B cell (primary cell): ENCODE measurements around the gene TACC3. TPM values are rescaled to one million over a fixed set of nuclear protein-coding genes. Genes with fewer than 3 reads are reported as not detected.

Experiments used
- ATAC-seq: fragments of 200-7000 bp; cut with Tn5 transposase; one replicate; pipeline ENCODE4 v1.10.0; 2021; ENCODE audit warnings: low read depth, mild to moderate bottlenecking, moderate number of reproducible peaks, moderate library complexity
- CTCF ChIA-PET: fragments of 350-600 bp; sonication (Branson Sonifier 250); formaldehyde crosslinking; loops from one replicate; lab custom pipeline; 2021; ENCODE audit warnings: antibody characterized with exemption, inconsistent platforms; lab: Charles Lee
- POLR2A ChIA-PET: fragments of 350-600 bp; sonication (Branson Sonifier 250); formaldehyde crosslinking; loops from one replicate; lab custom pipeline; 2021; ENCODE audit warnings: antibody characterized with exemption; lab: Charles Lee
- DNase-seq: peaks from one replicate; pipeline ENCODE4 v3.0.0; 2013
- H2AFZ ChIP-seq: 2 replicates; pipeline ENCODE4 v1.6.1; 2012; ENCODE audit warnings: mild to moderate bottlenecking, low read depth, low read length; ENCODE audit not compliant: insufficient read depth, poor library complexity, severe bottlenecking
- H3K27ac ChIP-seq, 2 donors: 1 replicate in 1 of 2; 2 replicates in 1 of 2; pipeline ENCODE4 v1.5.1; 2012 to 2013; ENCODE audit warnings: low read length in 2 of 2, mild to moderate bottlenecking in 2 of 2, moderate library complexity in 1 of 2
- H3K27me3 ChIP-seq, 4 experiments: fragments of 200-600 bp in 1 of 4; sonication (generic) in 1 of 4; replicated peaks in 1 of 4; 1 replicate in 2 of 4; 2 replicates in 2 of 4; pipeline versions ENCODE4 v1.6.1 to v1.7.0; 2013 to 2016; ENCODE audit warnings: low read length in 3 of 4, mild to moderate bottlenecking in 2 of 4, mixed read lengths in 1 of 4, moderate library complexity in 1 of 4; ENCODE audit not compliant: insufficient read depth in 4 of 4, control insufficient read depth in 3 of 4; ENCODE audit errors: control extremely low read depth in 1 of 4
- H3K36me3 ChIP-seq, 2 experiments: replicated peaks in 1 of 2; 1 replicate in 1 of 2; 2 replicates in 1 of 2; pipeline versions ENCODE4 v1.6.1 to v1.7.1; 2013; ENCODE audit warnings: low read length in 1 of 2; ENCODE audit not compliant: insufficient read depth in 2 of 2, control insufficient read depth in 1 of 2; ENCODE audit errors: control extremely low read depth in 1 of 2, extremely low read depth in 1 of 2
- H3K4me1 ChIP-seq, 2 donors: fragments of 200-600 bp in 1 of 2; sonication (generic) in 1 of 2; 1 replicate in 1 of 2; 2 replicates in 1 of 2; pipeline versions ENCODE4 v1.5.1 to v1.6.1; 2013 to 2017; ENCODE audit warnings: low read length in 2 of 2; ENCODE audit not compliant: control insufficient read depth in 2 of 2, insufficient read depth in 2 of 2
- H3K4me2 ChIP-seq: replicated peaks from 2 replicates; pipeline ENCODE3; 2012; ENCODE audit warnings: mild to moderate bottlenecking, low read depth, low read length; ENCODE audit not compliant: poor library complexity, severe bottlenecking
- H3K4me3 ChIP-seq, 5 experiments: fragments of 200-600 bp in 1 of 5; sonication (generic) in 1 of 5; 1 replicate in 3 of 5; 2 replicates in 2 of 5; pipeline versions ENCODE4 v1.5.1 to v1.7.0; 2011 to 2016; ENCODE audit warnings: low read length in 4 of 5, mild to moderate bottlenecking in 4 of 5, low read depth in 2 of 5, control low read depth in 1 of 5, moderate library complexity in 1 of 5; ENCODE audit not compliant: insufficient read depth in 1 of 5; ENCODE audit errors: control extremely low read depth in 1 of 5, extremely low read depth in 1 of 5
- H3K79me2 ChIP-seq: fragments of 200-600 bp; sonication (generic); one replicate; pipeline ENCODE4 v1.6.0; 2016; ENCODE audit warnings: low read length; ENCODE audit not compliant: control insufficient read depth, insufficient read depth
- H3K9ac ChIP-seq: fragments of 200-600 bp; sonication (generic); 2 replicates; pipeline ENCODE4 v1.6.1; 2017; ENCODE audit warnings: mild to moderate bottlenecking, low read length, moderate library complexity
- H3K9me3 ChIP-seq, 3 donors: one replicate each; pipeline versions ENCODE4 v1.6.1 to v1.7.1; 2013; ENCODE audit warnings: low read length in 2 of 3; ENCODE audit not compliant: control insufficient read depth in 2 of 3, insufficient read depth in 1 of 3; ENCODE audit errors: control extremely low read depth in 1 of 3
- H4K20me1 ChIP-seq: 2 replicates; pipeline ENCODE4 v1.6.0; 2012; ENCODE audit warnings: mild to moderate bottlenecking, low read length; ENCODE audit not compliant: insufficient read depth, control insufficient read depth, poor library complexity, severe bottlenecking
- H3K27ac Mint-ChIP-seq: one replicate; pipeline ENCODE4 v1.8.0; 2021; ENCODE audit warnings: mixed read lengths
- H3K27me3 Mint-ChIP-seq: one replicate; pipeline ENCODE4 v1.8.0; 2021; ENCODE audit warnings: mixed read lengths
- H3K4me1 Mint-ChIP-seq: one replicate; pipeline ENCODE4 v1.8.0; 2021; ENCODE audit warnings: mixed read lengths
- H3K4me3 Mint-ChIP-seq: one replicate; pipeline ENCODE4 v1.8.0; 2021; ENCODE audit warnings: mixed read lengths
- H3K9me3 Mint-ChIP-seq: one replicate; pipeline ENCODE4 v1.8.0; 2022; ENCODE audit warnings: mixed read lengths; ENCODE audit not compliant: insufficient read depth
- EZH2 ChIP-seq: IDR thresholded peaks from 2 replicates; pipeline ENCODE4 v1.6.1; 2012; ENCODE audit warnings: borderline replicate concordance, low read depth, mild to moderate bottlenecking, moderate library complexity, low read length; ENCODE audit not compliant: insufficient read depth, poor library complexity, severe bottlenecking
- WGBS: methylation state at CpG from one replicate; pipeline ENCODE4 v1.1.5; 2013; ENCODE audit warnings: missing lambda C conversion rate; ENCODE audit not compliant: insufficient coverage; 5-methylcytosine and 5-hydroxymethylcytosine counted together
- intact Hi-C: fragments of 100-400 bp; cut with micrococcal nuclease; formaldehyde crosslinking; loops from one replicate; pipeline ENCODE4 v1.10.0; 2022
- polyA plus RNA-seq: library from polyadenylated mRNA; depleted of rRNA; stranded (reverse); fragments of >200 nt; gene quantifications from 2 replicates; pipeline ENCODE4 v1.2.3, GENCODE V29; 2012
- total RNA-seq, 2 donors: library from RNA; stranded (reverse); fragments of 120-200 nt in 1 of 2; gene quantifications; 1 replicate in 1 of 2; 2 replicates in 1 of 2; pipeline versions ENCODE4 v1.2.3 to v1.2.4, GENCODE V29; 2013 to 2022
- TF ChIP-seq, protein P1 (sequence below): fragments of 200-600 bp; IDR thresholded peaks from one replicate; pipeline ENCODE4 v1.8.0; 2022; ENCODE audit warnings: antibody characterized with exemption, mild to moderate bottlenecking

The TACC3 gene
- total and polyA plus RNA-seq, 2 donors (not counting 1 experiment from before 2014, with no cell fraction given), result 29.5 to 47.9 TPM

DNA sequence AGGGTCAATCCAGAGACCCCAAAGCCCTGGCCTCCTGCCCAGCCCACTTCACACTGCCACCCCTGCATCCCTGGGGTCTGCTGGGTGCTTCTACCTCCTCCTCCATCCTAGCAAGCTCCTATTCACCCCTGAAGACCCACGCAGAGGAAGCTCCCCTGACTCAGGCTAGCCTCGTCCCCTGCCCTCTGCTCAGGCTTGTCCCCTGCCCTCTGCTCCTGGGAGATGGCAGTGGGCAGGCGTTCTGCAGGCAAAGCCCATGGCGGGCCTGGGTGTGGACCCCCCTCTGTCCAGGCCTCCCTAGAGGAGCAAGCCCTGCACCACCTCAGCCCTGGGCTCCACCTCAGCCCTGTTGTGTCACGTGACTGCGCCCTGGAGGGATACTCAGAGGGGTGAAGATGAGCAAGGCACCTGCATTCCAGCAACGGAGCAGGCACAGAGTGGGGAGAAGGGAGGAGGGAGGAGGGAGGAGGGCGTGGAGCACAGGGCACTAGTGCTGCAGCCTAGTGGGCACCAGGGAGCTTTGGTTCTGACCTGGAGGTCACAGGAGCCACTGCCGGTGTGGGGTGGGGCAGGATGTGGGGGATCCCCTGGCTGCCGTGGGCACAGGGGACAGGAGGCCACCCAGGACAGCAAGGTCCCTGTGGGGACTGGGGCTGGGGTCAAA, 44.2 kb downstream of the TACC3 start:
- no peak overlapping the region for H3K4me3 ChIP-seq
- peak overlapping the region; percentile 51 for H3K4me3 Mint-ChIP-seq
- H3K9me3 ChIP-seq, result no peaks in the 10 kb centered on the region
- no peaks in the 10 kb centered on the region for H3K9me3 Mint-ChIP-seq
- WGBS, result 84% methylated on average over 9 of the region's 10 CpGs
- H3K27me3 ChIP-seq, result peaks cover 0 to 47% (median 8%) of the 10 kb centered on the region in 4 experiments
- no peaks in the 10 kb centered on the region for H4K20me1 ChIP-seq
- no peaks in the 10 kb centered on the region for H3K36me3 ChIP-seq
- TF ChIP-seq, protein P1, sequence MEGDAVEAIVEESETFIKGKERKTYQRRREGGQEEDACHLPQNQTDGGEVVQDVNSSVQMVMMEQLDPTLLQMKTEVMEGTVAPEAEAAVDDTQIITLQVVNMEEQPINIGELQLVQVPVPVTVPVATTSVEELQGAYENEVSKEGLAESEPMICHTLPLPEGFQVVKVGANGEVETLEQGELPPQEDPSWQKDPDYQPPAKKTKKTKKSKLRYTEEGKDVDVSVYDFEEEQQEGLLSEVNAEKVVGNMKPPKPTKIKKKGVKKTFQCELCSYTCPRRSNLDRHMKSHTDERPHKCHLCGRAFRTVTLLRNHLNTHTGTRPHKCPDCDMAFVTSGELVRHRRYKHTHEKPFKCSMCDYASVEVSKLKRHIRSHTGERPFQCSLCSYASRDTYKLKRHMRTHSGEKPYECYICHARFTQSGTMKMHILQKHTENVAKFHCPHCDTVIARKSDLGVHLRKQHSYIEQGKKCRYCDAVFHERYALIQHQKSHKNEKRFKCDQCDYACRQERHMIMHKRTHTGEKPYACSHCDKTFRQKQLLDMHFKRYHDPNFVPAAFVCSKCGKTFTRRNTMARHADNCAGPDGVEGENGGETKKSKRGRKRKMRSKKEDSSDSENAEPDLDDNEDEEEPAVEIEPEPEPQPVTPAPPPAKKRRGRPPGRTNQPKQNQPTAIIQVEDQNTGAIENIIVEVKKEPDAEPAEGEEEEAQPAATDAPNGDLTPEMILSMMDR, result no peak
- TF ChIP-seq EZH2, result no peak
- intact Hi-C loops, result loop anchor here (2.0 kb wide), 1 partner anchor 27 kb away; the partner anchor contains the start of gene FGFR3
- H2AFZ ChIP-seq, result no peak overlapping the region
- DNase-seq, result no peak
- H3K4me1 Mint-ChIP-seq, result peaks cover 19% of the 10 kb centered on the region
- no peak for ATAC-seq
- H3K27ac Mint-ChIP-seq, result no peak overlapping the region
- peaks cover 14% of the 10 kb centered on the region for H3K27me3 Mint-ChIP-seq
- H3K79me2 ChIP-seq, result no peaks in the 10 kb centered on the region
- H3K9ac ChIP-seq, result no peak overlapping the region
- H3K4me1 ChIP-seq, result peaks cover 21 to 24% of the 10 kb centered on the region in 2 donors
- H3K27ac ChIP-seq, result no peak overlapping the region
- H3K4me2 ChIP-seq, result no peak overlapping the region
- POLR2A ChIA-PET, result no interaction called here
- CTCF ChIA-PET, result interaction anchor here (1.6 kb wide), 1 partner anchor 18 kb away, joined by 3 read pairs; no protein-coding TSS in a partner anchor
